Occipital lobe (tissue), 2 donors: Measurements from ENCODE around the gene OCIAD1. TPM values are rescaled to one million over a fixed set of nuclear protein-coding genes. Genes with fewer than 3 reads are reported as not detected.
"Not testable (repeated sequence)": the region's sequence is repeated elsewhere in the genome, so short reads cannot be mapped to it uniquely, and the experiment has no call there.

ENCODE experiments used
- DNase-seq: peaks from one replicate; lab custom pipeline; 2025; lab: John Stamatoyannopoulos, UW
- total RNA-seq: library from RNA; depleted of rRNA; stranded (reverse); fragments of >200 nt; gene quantifications from one replicate; pipeline ENCODE4 v1.2.3, GENCODE V29; 2014

OCIAD1 gene
- total RNA-seq, 1 donor from 2014 or later: 144 TPM

- DNase-seq: not testable (repeated sequence)
These were observed 58.9 kb downstream of the OCIAD1 start for GRCh38 chr4:48889750-48890149.

DNA sequence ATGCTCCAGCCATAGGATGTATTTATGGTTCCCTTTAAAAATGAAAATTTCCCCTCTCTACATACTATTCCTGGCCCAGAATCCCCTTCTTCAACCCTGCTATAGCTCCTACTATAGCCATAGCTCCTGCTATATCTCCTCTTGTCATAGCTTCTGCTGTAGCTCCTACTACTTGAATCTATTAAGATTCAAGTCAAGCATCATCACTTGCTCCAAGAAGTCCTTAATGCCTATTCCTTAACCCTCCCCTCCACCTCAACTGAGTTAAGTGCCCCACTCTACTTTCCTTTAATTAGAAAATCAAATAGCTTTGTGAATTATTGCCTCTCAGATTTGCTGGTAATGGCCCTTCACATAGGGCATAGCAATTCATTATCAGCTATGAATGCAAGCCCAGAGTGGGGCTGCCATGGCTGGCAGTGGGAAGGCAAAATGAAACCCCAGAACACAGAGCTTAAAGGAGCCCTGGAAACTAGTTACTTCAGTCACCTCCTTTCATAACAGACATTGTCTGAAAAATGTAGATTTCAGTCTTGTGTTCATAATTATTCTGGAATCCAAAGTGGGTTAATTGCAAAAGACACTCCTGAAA lies 60.2 kb downstream of the OCIAD1 start:
- DNase-seq: no peak

- DNase-seq: no peak
These were observed 66.0 kb downstream of the OCIAD1 start for GRCh38 chr4:48896845-48897244.

DNA sequence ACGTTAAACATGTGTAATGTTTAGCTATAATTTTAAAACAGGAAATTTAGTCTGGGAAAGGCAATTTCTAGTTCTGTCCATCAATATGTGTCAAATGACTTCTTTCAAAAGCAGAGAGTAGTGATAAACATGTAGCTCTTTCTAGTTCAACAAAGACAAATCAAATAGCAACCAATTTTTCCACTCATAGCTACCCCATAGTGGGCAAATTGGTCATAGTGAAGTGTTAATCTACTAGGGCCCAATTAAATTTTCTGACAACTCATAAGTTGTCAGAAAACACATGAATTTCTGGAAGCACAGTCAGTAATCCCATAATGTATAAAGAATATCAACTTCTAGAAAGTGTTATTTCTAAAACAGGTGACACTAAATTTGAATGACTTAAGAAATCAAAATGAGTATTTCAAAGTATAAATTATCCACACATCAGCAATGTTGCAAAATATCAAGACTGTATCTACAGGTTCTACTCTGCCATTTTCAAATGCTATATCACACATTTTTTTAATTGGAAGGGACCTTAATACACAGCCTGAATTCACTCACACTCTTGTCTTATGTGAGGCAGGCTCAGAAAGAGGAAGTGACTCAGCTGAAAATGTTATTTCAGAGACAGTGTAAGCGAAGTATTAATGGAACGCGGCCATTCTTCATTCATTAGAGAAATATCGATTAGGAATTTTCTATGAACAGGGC lies 68.0 kb downstream of the OCIAD1 start:
- DNase-seq: no peak

DNA sequence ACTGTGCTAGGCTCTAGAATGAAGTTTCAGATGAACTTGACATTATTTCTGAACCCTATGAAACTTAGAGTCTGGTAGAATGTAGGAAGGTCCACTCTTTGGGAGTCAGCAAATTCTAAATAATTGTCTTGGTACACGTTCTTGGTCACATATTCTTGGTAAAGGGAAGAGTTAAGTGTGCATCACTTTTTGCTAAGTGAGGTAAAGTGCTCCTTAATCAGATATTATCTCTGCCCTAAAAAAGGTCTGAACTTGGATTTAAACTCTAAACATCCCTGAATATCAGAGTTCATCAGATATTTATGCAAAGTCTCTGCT lies 68.5 kb downstream of the OCIAD1 start:
- no peak for DNase-seq

GRCh38 chr4:48899950-48900349 lies 69.1 kb downstream of the OCIAD1 start:
- peak; percentile 17 for DNase-seq

- no peak for DNase-seq
These were observed 70.3 kb downstream of the OCIAD1 start for GRCh38 chr4:48901196-48901595.

- no peak for DNase-seq
These were observed 71.4 kb downstream of the OCIAD1 start for GRCh38 chr4:48902266-48902665.

- no peak for DNase-seq
These were observed 73.2 kb downstream of the OCIAD1 start for GRCh38 chr4:48904101-48904500.

GRCh38 chr4:48904541-48905142 lies 73.8 kb downstream of the OCIAD1 start:
- no peak for DNase-seq

GRCh38 chr4:48905363-48906015 lies 74.6 kb downstream of the OCIAD1 start:
- DNase-seq: no peak

DNA sequence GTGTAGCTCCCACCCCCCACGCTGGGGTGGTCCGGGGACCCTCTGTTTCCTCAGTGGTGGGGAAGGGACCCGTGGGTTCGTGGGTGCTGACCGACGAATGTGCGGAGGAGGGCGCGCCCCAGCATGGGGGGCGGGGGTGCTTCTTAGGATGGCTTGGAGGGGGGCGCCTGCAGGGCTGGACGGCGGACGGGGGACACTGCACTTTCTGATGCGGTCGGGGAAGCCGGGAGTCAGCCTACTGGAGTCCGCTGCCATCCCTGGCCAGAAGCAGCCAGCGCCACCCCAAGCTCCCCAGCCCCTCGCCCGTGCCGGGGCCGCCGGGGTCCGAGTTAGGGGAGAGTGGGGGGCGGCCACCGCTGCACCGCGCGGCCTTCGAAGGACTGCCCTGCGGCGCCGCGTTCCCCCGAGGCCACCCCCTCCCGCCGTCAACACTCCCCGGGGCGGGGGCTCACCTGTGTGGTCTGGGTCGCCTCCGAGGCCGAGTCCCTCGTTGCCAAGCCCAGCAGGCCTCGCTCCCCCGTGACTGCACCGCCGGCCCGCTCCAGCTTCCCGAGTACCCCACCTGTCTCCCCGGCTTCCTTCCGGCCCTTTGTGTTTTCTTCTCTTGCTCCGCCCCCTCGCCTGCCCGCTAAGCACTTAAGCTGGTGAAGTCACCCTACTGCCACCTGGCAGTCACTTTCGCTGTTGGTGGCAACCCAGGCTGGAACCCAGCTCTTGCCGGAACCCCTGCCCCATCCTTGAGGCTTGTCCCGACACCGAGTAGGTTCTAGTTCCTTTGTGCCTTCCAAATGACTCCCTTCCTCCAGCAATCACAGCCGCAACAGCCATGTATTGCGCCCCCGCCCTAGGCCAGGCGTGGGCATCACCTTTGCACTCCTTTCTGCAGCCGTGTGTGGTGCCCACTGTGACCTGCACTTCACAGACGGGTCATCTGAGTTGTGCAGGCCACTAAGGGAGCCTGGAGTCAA lies 75.6 kb downstream of the OCIAD1 start, which contains the start of gene OCIAD2:
OCIAD2 (minus strand) TSS at position 569 of the 968 bp plus-strand sequence. CDS start 2,225 bp downstream, outside the sequence.
- peak; percentile 25 for DNase-seq

DNA sequence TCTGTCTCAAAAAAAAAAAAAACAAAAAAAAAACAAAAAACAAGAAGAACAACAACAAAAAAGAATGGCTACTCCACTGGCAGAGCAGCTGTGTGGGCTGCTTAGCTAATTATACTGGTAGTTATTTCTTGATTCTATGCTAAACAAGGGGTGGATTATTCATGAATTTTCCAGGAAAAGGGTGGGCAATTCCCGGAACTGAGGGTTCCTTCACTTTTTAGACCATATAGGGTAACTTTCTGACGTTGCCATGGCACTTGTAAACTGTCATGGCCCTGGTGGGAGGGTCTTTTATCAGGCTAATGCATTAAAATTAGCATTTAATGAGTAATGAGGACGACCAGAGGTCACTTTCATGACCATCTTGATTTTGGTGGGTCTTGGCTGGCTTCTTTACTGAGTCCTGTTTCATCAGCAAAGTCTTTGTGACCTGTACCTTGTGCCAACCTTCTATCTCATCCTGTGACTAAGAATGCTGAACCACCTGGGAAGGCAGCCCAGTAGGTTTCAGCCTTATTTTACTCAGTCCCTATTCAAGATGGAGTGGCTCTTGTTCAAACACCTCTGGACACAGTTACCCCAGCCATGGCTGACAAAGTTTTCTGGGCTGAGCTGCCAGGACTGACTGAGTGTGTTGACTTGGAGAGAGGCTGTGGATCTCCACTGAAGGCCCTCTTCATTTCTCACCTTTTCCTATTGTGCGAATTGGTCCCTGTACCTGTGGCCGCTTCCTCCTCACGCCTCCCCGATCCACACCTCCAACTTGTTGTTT lies 77.0 kb downstream of the OCIAD1 start:
- no peak for DNase-seq

DNA sequence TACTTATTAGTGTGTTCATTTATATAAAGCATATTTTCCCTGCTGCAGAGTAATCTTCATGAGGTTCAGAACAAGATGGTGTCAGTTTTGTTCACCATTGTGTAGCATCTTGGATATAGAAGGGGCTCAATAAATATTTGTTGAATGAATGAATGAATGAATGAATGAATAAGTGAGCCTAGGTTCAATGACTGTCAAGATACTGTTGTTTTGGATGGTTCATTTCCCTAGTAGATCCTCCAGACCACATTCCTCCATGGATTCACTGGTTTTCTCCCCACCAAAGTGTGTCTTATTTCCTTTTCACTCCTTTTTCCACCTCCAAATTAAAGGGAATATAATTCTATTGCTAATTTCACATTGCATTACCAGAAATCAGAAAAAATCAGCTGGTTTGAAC lies 77.8 kb downstream of the OCIAD1 start:
- DNase-seq: no peak

GRCh38 chr4:48909697-48910096 lies 78.8 kb downstream of the OCIAD1 start:
- peak; percentile 53 for DNase-seq

GRCh38 chr4:48910511-48910910 lies 79.6 kb downstream of the OCIAD1 start:
- no peak for DNase-seq
